SH-SY5Y (cell line): ENCODE data around the gene DMD.

ENCODE experiments used
- GATA2 ChIP-seq: IDR thresholded peaks from 2 replicates; pipeline ENCODE4 v1.6.1; 2011; ENCODE audit warnings: mild to moderate bottlenecking, low read depth, low read length
- GATA3 ChIP-seq: IDR thresholded peaks from 2 replicates; pipeline ENCODE4 v1.6.1; 2011; ENCODE audit warnings: low read depth, mild to moderate bottlenecking, low read length, moderate library complexity

DNA sequence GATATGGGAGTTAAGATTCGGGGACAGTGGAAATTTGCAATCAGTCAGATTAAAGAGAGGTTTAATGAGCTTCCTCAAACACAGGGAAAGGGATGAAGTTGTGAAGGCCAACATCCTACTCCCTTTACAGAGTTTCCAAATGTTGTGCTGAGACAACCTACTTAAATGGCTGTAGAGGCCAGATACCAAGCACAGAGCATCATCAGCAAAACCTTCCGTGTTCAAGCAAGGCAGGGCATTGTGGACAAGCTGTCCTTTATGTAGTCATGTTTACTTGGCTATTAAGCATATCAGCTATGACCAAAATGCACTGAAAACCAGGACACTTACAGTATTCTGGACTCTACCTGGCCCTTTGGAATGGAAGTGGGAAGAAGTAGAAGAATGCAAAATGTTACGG lies 197.3 kb downstream of the DMD start:
- TF ChIP-seq GATA3 (no peak), GATA2 (no peak)
